Left ventricle myocardium superior (tissue), 1 donor: ENCODE measurements around the gene ZCCHC17. TPM values are rescaled to one million over a fixed set of nuclear protein-coding genes. Genes with fewer than 3 reads are reported as not detected.

Source experiments
- ATAC-seq: fragments of 200-7000 bp; cut with Tn5 transposase; one replicate; pipeline ENCODE4 v1.9.1; 2020; ENCODE audit warnings: mild to moderate bottlenecking, moderate library complexity
- DNase-seq: peaks from one replicate; pipeline ENCODE4 v3.0.0-alpha.2; 2020
- intact Hi-C: fragments of 100-400 bp; cut with micrococcal nuclease; formaldehyde crosslinking; loops from one replicate; pipeline ENCODE4 v1.11.0; 2022
- total RNA-seq: library from RNA; stranded (reverse); fragmentation: NEBNext Ultra II Directional; extraction: Animal tissue kit (Norgen Biotek cat#: 25700); gene quantifications from one replicate; pipeline ENCODE4 v1.2.1, GENCODE V29; 2021
- donor health status: DM: no; HTN: yes; CAD: no; lungs with severe emphysema.

The ZCCHC17 gene
- total RNA-seq, 1 donor from 2014 or later = 11.1 TPM

DNA sequence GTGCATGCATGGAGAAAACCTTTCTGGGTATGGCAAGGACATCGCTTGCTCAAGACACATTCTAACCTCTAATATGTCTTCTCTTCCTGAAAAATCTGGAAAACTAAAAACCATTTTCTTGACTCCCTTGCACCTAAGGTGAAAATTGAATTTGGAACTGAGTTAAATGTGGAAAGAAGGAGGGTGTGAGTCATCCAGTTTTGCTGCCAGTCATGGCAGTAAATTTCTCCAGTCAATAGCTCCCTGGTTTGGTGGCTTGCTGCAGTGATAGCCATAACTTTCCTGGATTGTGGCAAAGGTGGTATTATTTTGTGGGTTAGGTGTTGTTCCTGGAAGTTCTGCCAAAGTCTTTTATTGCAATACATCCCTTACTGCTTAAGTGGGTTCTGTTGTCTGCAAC, 2.5 kb downstream of the ZCCHC17 start:
- intact Hi-C loops = no loop called here
- ATAC-seq (no peak), DNase-seq (no peak)

DNA sequence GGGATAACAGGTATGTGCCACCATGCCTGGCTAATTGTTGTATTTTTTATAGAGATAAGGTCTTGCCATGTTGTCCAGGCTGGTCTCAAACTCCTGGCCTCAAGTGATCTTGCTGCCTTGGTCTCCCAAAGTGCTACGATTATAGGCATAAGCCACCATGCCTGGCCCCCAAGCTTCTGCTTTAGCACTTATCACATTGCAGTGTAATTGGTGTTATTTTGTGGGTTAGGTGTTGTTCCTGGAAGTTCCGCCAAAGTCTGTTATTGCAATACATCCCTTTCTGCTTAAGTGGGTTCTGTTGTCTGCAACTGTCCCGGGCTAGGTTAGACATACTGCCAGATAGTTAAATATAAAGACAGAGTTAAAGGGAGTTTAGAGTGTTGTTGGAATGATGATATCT, 3.4 kb downstream of the ZCCHC17 start:
- ATAC-seq (no peak), DNase-seq (no peak)
- intact Hi-C loops = no loop called here

DNA sequence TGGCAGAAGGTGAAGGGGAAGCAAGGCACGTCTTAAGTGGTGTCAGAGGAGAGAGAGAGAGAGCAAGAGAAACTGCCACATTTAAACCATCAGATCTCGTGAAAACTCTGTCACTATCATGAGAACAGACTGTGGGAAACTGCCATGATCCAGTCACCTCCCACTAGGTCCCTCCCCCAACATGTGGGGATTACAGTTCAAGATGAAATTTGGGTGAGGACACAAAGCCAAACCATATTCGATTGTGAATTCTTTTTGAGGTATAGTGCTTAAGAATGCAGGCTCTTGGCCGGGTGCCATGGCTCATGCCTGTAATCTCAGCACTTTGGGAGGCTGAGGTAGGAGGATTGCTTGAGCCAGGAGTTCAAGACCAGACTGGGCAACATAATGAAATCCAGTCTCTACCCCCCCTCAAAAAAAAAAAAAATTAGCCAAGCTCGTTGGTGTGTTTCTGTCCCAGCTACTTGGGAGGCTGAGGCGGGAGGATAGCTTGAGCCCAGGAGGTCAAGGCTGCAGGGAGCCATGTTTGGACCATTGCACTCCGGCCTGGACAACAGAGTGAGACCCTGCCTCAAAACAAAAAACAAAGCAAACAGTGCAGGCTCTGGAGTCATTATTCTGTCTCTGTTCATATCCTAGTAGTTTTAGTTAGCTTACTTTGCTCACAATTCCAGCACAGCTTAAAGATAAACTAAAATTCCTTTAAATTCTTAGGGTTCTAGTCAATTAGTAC, 6.0 kb downstream of the ZCCHC17 start:
- DNase-seq (no peak), ATAC-seq (no peak)
- intact Hi-C loops = no loop called here

DNA sequence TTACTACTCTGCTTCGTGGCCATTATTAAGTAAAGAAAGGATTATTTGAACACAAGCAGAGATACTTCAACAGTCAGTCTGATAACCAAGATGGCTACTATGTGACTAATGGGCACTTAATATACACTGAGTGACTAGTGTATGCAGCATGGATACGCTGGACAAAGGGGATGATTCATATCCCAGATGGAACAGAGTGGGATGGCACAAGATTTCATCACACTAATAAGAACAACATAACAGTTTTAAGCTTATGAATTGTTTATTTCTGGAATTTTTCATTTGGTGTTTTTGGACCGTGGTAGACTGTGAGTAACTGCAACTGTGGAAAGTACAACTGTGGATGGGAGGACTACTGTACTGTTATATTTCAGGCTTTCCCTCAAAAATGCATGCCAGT, 9.4 kb downstream of the ZCCHC17 start:
- intact Hi-C loops = no loop called here
- no peak for ATAC-seq
- DNase-seq = no peak

DNA sequence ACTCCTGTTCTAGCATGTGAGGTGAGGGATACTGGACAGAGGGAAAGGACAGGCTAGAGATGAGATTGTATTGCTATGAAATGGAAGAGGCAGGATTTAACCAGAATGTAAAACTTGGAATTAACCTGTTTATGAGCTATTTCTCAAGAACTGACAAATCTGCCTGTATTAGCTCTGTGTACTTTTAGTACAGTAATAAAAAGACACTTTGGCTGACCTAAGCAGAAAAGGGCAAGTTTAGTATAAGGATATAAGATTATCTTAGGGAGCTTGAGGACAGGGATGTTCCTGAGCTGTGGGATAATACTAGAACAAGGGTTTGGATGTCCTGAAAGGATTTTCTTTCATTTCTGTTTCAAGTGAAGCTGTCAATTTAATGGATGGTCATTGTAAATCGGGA, 11.2 kb downstream of the ZCCHC17 start:
- intact Hi-C loops = no loop called here
- no peak for ATAC-seq

GRCh38 chr1:31310198-31310597, 13.4 kb downstream of the ZCCHC17 start:
- intact Hi-C loops = no loop called here
- no peak for ATAC-seq
- DNase-seq = no peak

More for the DNA sequence above, 11.2 kb downstream of the ZCCHC17 start:
- DNase-seq = no peak

DNA sequence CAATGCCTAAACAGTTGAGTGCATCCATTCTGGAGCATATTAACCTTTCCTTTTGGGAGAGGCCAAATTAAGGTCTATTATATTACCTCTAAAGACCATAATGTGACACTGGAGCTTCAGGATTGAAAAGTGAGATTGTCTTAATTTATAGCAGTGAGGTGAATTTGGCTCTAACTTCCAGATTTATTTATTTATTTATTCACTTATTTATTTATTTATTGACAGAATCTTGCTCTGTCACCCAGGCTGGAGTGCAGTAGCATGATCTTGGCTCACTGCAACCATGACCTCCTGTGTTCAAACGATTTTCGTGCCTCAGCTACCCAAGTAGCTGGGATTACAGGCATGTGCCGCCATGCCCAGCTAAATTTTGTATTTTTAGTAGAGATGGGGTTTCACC, 19.1 kb downstream of the ZCCHC17 start:
- intact Hi-C loops = no loop called here
- no peak for ATAC-seq
- DNase-seq = no peak

DNA sequence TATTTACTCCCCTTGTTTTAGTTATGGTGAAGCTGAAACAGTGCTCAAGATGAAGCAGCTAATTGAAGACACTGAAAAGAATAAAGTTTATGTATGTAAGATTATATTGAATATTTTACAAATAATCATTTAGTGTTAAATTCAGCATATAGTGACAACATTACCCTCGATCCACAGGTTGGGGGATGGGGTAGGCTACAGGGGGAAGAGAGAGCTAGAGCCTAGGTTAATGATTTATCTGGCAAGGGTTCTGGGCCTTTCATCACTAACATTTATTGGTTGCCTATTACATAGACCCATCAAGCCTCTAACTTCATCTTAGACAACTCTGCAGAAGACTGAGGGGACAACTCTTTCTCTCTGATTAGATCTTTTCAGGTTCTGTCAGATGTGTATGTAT, 21.3 kb downstream of the ZCCHC17 start:
- DNase-seq (no peak), ATAC-seq (no peak)
- intact Hi-C loops = no loop called here

GRCh38 chr1:31324093-31324492, 27.3 kb downstream of the ZCCHC17 start:
- intact Hi-C loops = no loop called here
- no peak for ATAC-seq
- DNase-seq = no peak

GRCh38 chr1:31324992-31325391, 28.2 kb downstream of the ZCCHC17 start:
- intact Hi-C loops = no loop called here
- DNase-seq (no peak), ATAC-seq (no peak)

DNA sequence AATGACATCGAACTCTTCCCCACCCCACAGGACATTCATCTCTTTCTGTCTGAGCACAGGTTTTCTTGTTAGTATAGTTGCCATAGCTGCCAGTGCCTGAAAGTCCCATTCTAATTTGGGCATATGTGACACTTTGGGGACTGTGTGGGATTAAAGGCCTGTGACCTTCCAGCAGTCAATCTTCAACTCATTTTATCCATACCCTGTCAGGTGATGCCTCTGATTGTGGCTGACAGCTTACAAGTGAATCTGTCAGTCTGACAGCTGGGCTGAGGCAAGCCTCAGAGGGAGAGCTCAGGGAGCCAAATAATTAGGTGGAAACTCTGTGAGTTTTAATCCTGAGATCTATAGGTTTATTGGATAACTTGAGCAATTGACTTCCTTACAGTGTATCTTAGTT, 29.6 kb downstream of the ZCCHC17 start:
- ATAC-seq (peak; percentile 72), DNase-seq (no peak)
- intact Hi-C loops = no loop called here

GRCh38 chr1:31327381-31327780, 30.5 kb downstream of the ZCCHC17 start:
- no peak for DNase-seq
- no peak for ATAC-seq
- intact Hi-C loops = no loop called here

- ATAC-seq (peak; percentile 28), DNase-seq (no peak)
- intact Hi-C loops = loop anchor here (10.0 kb wide), 1 partner anchor 150 kb away; no protein-coding TSS in a partner anchor
Observed at GRCh38 chr1:31335007-31335406, 38.2 kb downstream of the ZCCHC17 start.

- intact Hi-C loops = loop anchor here (10.0 kb wide), 1 partner anchor 152 kb away; no protein-coding TSS in a partner anchor
- ATAC-seq (no peak), DNase-seq (no peak)
Observed at GRCh38 chr1:31336687-31337467, 40.0 kb downstream of the ZCCHC17 start.

DNA sequence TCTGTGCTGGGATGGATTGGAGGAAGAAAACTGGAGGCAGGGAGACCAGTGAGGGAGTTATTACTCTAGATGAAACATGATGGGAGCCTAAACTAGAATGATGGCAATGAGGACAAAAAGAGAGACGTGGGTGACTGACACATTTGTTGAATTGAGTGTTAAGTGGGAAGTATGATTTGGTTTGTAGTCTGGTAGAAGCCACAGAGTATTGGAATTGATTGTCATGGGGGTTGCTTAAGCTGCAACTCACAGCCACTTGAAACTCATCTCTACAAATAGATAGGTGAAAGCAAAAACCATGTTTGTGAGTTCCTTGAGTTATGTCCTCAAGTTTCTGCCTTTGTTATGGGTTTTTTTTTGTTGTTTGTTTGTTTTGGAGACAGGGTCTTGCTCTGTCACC, 47.7 kb downstream of the ZCCHC17 start:
- intact Hi-C loops = no loop called here
- no peak for DNase-seq
- ATAC-seq = no peak

DNA sequence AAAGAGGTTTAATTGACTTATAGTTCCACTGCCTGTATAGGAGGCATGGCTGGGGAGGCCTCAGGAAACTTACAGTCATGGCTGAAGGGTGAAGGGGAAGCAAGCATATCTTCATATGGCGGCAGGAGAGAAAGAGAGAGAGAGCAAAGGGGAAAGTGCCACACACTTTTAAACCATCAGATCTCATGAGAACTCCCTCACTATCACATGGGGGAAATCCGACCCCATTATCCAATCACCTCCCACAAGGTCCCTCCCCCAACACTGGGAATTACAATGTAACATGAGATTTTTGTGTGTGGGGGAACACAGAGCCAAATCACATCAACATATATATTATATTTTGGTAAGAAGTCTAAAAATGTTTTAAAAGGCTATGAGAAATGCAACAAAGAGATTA, 48.8 kb downstream of the ZCCHC17 start:
- DNase-seq = no peak
- no peak for ATAC-seq
- intact Hi-C loops = no loop called here

DNA sequence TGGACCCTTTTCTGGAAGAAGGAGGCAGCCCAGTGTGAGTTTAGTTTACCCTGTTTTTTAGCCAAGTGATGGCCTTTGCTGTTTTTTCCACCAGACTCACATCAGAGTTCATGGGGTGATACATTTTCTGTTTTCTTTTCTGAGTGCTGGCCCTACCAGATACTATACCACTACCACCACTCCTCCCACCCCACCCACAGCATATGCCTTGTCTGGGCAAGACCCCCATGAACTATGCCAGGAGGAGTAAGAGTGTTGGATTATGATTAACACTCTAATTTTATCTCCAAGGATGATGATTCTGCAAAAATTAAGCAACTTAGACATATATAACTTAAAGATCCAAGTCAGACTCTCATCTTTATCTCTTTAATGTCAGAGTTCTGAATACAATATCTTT, 50.0 kb downstream of the ZCCHC17 start:
- DNase-seq = no peak
- ATAC-seq = no peak
- intact Hi-C loops = no loop called here

DNA sequence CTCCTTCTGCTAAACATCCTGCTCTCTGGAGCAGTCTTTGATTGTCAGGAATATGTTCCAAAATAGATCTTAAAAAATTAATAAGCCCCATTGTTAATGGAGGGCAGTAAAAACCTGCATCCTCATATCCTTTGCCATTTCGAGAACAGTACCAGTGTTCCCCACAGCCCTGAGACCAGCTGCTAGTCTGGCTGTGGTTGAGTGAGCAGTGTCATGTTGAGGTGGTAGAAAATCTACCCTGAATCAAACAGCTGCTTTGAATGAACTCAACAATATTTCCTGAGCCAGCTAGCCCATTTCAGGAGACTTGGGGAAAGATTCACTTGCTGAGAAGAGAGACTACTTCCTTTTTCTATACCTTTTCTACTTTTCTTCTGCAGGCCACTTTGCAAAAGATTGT, 51.6 kb downstream of the ZCCHC17 start:
- ATAC-seq = no peak
- no peak for DNase-seq
- intact Hi-C loops = no loop called here

- ATAC-seq = no peak
- no peak for DNase-seq
- intact Hi-C loops = no loop called here
Observed at GRCh38 chr1:31354283-31354682, 57.5 kb downstream of the ZCCHC17 start.

DNA sequence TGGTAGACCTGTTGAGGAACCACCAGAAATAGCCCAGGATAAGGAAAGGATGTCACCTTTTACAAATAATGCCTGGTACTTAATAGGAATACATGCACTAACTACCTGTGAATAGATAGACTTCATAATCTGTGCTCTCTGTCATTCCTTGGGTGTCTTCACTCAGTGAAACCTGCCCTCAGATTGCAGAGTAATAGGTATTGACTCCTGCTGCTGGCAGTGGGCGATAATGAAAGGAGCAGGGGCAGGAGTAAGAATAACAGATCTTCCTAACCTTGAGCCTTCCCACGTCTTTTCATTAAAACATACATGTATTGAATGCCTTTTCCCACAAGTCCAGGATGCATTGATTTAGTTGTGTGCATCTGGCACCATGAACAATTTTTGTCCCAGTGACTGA, 59.6 kb downstream of the ZCCHC17 start:
- intact Hi-C loops = no loop called here
- DNase-seq (no peak), ATAC-seq (no peak)

DNA sequence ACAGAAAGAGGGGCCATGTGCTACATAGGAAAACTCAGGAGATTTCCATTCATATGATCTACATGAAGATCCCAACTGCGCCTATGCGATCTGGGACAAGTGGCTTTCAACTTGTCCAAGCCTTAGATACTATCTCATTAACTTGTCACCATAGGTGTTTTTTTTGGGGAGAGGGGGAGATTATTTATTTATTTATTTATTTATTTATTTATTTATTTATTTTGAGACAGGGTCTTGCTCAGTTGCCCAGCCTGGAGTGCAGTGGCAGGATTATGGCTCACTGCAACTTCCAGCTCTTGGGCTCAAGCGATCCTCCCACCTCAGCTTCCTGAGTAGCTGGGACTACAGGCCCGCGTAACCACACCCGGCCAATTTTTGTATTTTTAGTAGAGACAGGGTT, 64.8 kb downstream of the ZCCHC17 start:
- no peak for ATAC-seq
- intact Hi-C loops = no loop called here

More for the DNA sequence above, 64.8 kb downstream of the ZCCHC17 start:
- no peak for DNase-seq
